HFF-Myc (cell line): ENCODE measurements around the gene TAF1D.
A peak's percentile ranks its signal among the peaks of the same experiment; 100 is the strongest.

ENCODE experiments used
- DNase-seq: peaks from one replicate; pipeline ENCODE4 v3.0.0-alpha.2; 2011; ENCODE audit warnings: low read depth; ENCODE audit errors: extremely low read depth
- H3K4me3 ChIP-seq: replicated peaks from 2 replicates; pipeline ENCODE4 v1.5.1; 2011; ENCODE audit warnings: low read depth, mild to moderate bottlenecking, control low read depth, low read length
- CTCF ChIP-seq: IDR thresholded peaks from 2 replicates; pipeline ENCODE4 v1.5.1; 2012; ENCODE audit warnings: mild to moderate bottlenecking, low read depth, low read length, control low read depth; ENCODE audit errors: missing control alignments

TAF1D gene

GRCh38 chr11:93740031-93740729 is 1.1 kb downstream of the TAF1D start:
- H3K4me3 ChIP-seq: peak overlapping the region; percentile 90
- no peak for DNase-seq
- no peak for TF ChIP-seq CTCF

- DNase-seq: no peak
These were observed 2.6 kb downstream of the TAF1D start for GRCh38 chr11:93738647-93739081.

GRCh38 chr11:93737904-93738612 is 3.2 kb downstream of the TAF1D start:
- H3K4me3 ChIP-seq: peak overlapping the region; percentile 90
- TF ChIP-seq CTCF: no peak
- DNase-seq: no peak

More at GRCh38 chr11:93738647-93739081, 2.6 kb downstream of the TAF1D start:
- no peak for TF ChIP-seq CTCF
- peak overlapping the region; percentile 90 for H3K4me3 ChIP-seq

GRCh38 chr11:93736129-93736528 is 5.2 kb downstream of the TAF1D start:
- H3K4me3 ChIP-seq: peak overlapping the region; percentile 90
- DNase-seq: no peak
- TF ChIP-seq CTCF: no peak

- DNase-seq: no peak
- H3K4me3 ChIP-seq: peak overlapping the region; percentile 90
- TF ChIP-seq CTCF: no peak
These were observed 5.7 kb downstream of the TAF1D start for GRCh38 chr11:93735627-93736026.

GRCh38 chr11:93734427-93735222 is 6.7 kb downstream of the TAF1D start:
- DNase-seq: no peak
- no peak for TF ChIP-seq CTCF
- H3K4me3 ChIP-seq: peak overlapping the region; percentile 90
